ENCODE data around the gene BMP6. TPM values are rescaled to one million over a fixed set of nuclear protein-coding genes. Genes with fewer than 3 reads are reported as not detected.
A peak's percentile ranks its signal among the peaks of the same experiment; 100 is the strongest.

Gene BMP6
- polyA plus RNA-seq, 3 donors: not detected

GRCh38 chr6:7723554-7723953, 2.3 kb upstream of the BMP6 start:
- Mint-ChIP-seq H3K27ac (no peak overlapping the region), H3K9me3 (peaks cover 0 to 15% (median 5%) of the 10 kb centered on the region in 7 donors), H3K4me1 (peaks cover 26% of the 10 kb centered on the region), H3K36me3 (peaks cover 0 to 2% of the 10 kb centered on the region in 2 donors), H3K27me3 (ENCODE audit: low read depth in 3 of 3) (peaks cover 44 to 60% (median 48%) of the 10 kb centered on the region in 3 donors), H3K4me3 (peak overlapping the region in 1 of 2 donors; percentile 64)
- intact Hi-C loops (cut with micrococcal nuclease): no loop called here
- no peak for TF ChIP-seq CTCF (IDR thresholded peaks at IDR 0.05)
- Histone ChIP-seq H3K9me3 (replicated peaks in 1 of 2; ENCODE audit: control insufficient read depth in 1 of 2, insufficient read depth in 1 of 2, low read length in 2 of 2) (peaks cover 0 to 14% of the 10 kb centered on the region in 2 donors), H3K27me3 (ENCODE audit: control insufficient read depth in 2 of 2, insufficient read depth in 2 of 2, low read length in 2 of 2) (peaks cover 40 to 52% of the 10 kb centered on the region in 2 donors), H3K79me2 (ENCODE audit: insufficient read depth, low read length) (no peaks in the 10 kb centered on the region), H3K9ac (ENCODE audit: insufficient read depth, low read length, poor library complexity, severe bottlenecking) (no peak overlapping the region), H3K4me3 (replicated peaks in 1 of 3; ENCODE audit: low read depth in 2 of 3, low read length in 3 of 3) (no peak overlapping the region), H4K20me1 (ENCODE audit: insufficient read depth, low read length) (no peaks in the 10 kb centered on the region), H3K4me2 (replicated peaks; ENCODE audit: extremely low read depth, low read length, poor library complexity, severe bottlenecking) (no peak overlapping the region), H3K27ac (ENCODE audit: low read depth in 1 of 2, low read length in 2 of 2) (no peak overlapping the region), H2AFZ (ENCODE audit: insufficient read depth, low read depth, low read length, poor library complexity, severe bottlenecking) (no peak overlapping the region), H3K4me1 (ENCODE audit: control insufficient read depth in 1 of 2, insufficient read depth in 2 of 2, low read length in 2 of 2) (peaks cover 19 to 31% of the 10 kb centered on the region in 2 donors), H3K36me3 (replicated peaks in 1 of 2; ENCODE audit: control insufficient read depth in 1 of 2, insufficient read depth in 2 of 2, low read length in 2 of 2) (no peaks in the 10 kb centered on the region)
- no peak for DNase-seq
- WGBS (ENCODE audit: insufficient coverage): 100% methylated on average over 2 of the region's 6 CpGs

- Mint-ChIP-seq H3K27ac (peak overlapping the region in 1 of 7 donors; percentile 37), H3K4me3 (peak overlapping the region; percentile 87 to 96), H3K9me3 (peaks cover 0 to 18% (median 10%) of the 10 kb centered on the region in 7 donors), H3K36me3 (peaks cover 0 to 9% of the 10 kb centered on the region in 2 donors), H3K27me3 (ENCODE audit: low read depth in 3 of 3) (peaks cover 62 to 75% (median 65%) of the 10 kb centered on the region in 3 donors), H3K4me1 (peaks cover 30% of the 10 kb centered on the region)
- Histone ChIP-seq H3K36me3 (replicated peaks in 1 of 2; ENCODE audit: control insufficient read depth in 1 of 2, insufficient read depth in 2 of 2, low read length in 2 of 2) (no peaks in the 10 kb centered on the region), H4K20me1 (ENCODE audit: insufficient read depth, low read length) (no peaks in the 10 kb centered on the region), H3K79me2 (ENCODE audit: insufficient read depth, low read length) (no peaks in the 10 kb centered on the region), H3K4me1 (ENCODE audit: control insufficient read depth in 1 of 2, insufficient read depth in 2 of 2, low read length in 2 of 2) (peaks cover 22 to 33% of the 10 kb centered on the region in 2 donors), H3K4me3 (replicated peaks in 1 of 3; ENCODE audit: low read depth in 2 of 3, low read length in 3 of 3) (peak overlapping the region in 1 of 3 experiments; percentile 78), H3K4me2 (replicated peaks; ENCODE audit: extremely low read depth, low read length, poor library complexity, severe bottlenecking) (peak overlapping the region; percentile 82), H3K27ac (ENCODE audit: low read depth in 1 of 2, low read length in 2 of 2) (no peak overlapping the region), H3K9ac (ENCODE audit: insufficient read depth, low read length, poor library complexity, severe bottlenecking) (no peak overlapping the region), H3K9me3 (replicated peaks in 1 of 2; ENCODE audit: control insufficient read depth in 1 of 2, insufficient read depth in 1 of 2, low read length in 2 of 2) (peaks cover 0 to 25% of the 10 kb centered on the region in 2 donors), H2AFZ (ENCODE audit: insufficient read depth, low read depth, low read length, poor library complexity, severe bottlenecking) (no peak overlapping the region), H3K27me3 (ENCODE audit: control insufficient read depth in 2 of 2, insufficient read depth in 2 of 2, low read length in 2 of 2) (peaks cover 58 to 70% of the 10 kb centered on the region in 2 donors)
- intact Hi-C loops (cut with micrococcal nuclease): loop anchor here in 1 of 2 donors (5.0 kb wide), 1 partner anchor 182 kb away; no protein-coding TSS in a partner anchor
- WGBS (ENCODE audit: insufficient coverage): 33% methylated on average over 2 of the region's 10 CpGs
- DNase-seq: no peak
- TF ChIP-seq CTCF (IDR thresholded peaks at IDR 0.05): no peak
These were observed 487 bp upstream of the BMP6 start for GRCh38 chr6:7725412-7725811.

Data from CD14-positive monocyte (primary cell).